Skeletal muscle tissue (tissue), 4 donors: ENCODE data around the gene DNMT3B. TPM values are rescaled to one million over a fixed set of nuclear protein-coding genes. Genes with fewer than 3 reads are reported as not detected.
"Not testable (repeated sequence)": the region's sequence is repeated elsewhere in the genome, so short reads cannot be mapped to it uniquely, and the experiment has no call there.

Source experiments
- H3K27ac ChIP-seq: one replicate; pipeline ENCODE4 v1.7.0; 2013; ENCODE audit warnings: mild to moderate bottlenecking, low read depth, low read length, inconsistent platforms
- H3K27me3 ChIP-seq, 3 donors: one replicate each; pipeline ENCODE4 v1.7.0; 2013; ENCODE audit warnings: low read length in 3 of 3; ENCODE audit not compliant: control insufficient read depth in 3 of 3, insufficient read depth in 3 of 3
- H3K36me3 ChIP-seq, 3 donors: one replicate each; pipeline ENCODE4 v1.7.0; 2013; ENCODE audit warnings: low read length in 3 of 3; ENCODE audit not compliant: control insufficient read depth in 3 of 3, insufficient read depth in 3 of 3
- H3K4me1 ChIP-seq, 3 donors: one replicate each; pipeline ENCODE4 v1.7.0; 2013; ENCODE audit warnings: low read length in 3 of 3, mild to moderate bottlenecking in 3 of 3; ENCODE audit not compliant: control insufficient read depth in 3 of 3, insufficient read depth in 3 of 3
- H3K4me3 ChIP-seq, 3 donors: one replicate each; pipeline ENCODE4 v1.7.0; 2013; ENCODE audit warnings: low read length in 3 of 3
- H3K9ac ChIP-seq, 3 donors: one replicate each; pipeline ENCODE4 v1.7.0; 2013; ENCODE audit warnings: low read length in 3 of 3, mild to moderate bottlenecking in 3 of 3, moderate library complexity in 2 of 3, low read depth in 1 of 3
- H3K9me3 ChIP-seq, 3 donors: one replicate each; pipeline ENCODE4 v1.7.0; 2013; ENCODE audit warnings: low read length in 3 of 3; ENCODE audit not compliant: control insufficient read depth in 3 of 3
- total RNA-seq: library from RNA; depleted of rRNA; stranded (reverse); fragments of >200 nt; gene quantifications from one replicate; pipeline ENCODE4 v1.2.3, GENCODE V29; 2014
- donor health status: Osteomylitis.

The DNMT3B gene
- 2.1 TPM for total RNA-seq

- peak within 1 kb of the TSS; percentile 70 to 84 (median 77) for H3K9ac ChIP-seq
These were observed at the start of gene DNMT3B for GRCh38 chr20:32761831-32762753. Gene DNMT3B (plus strand): TSS chr20:32762385. CDS start chr20:32780324, 17,939 bp downstream.

DNA sequence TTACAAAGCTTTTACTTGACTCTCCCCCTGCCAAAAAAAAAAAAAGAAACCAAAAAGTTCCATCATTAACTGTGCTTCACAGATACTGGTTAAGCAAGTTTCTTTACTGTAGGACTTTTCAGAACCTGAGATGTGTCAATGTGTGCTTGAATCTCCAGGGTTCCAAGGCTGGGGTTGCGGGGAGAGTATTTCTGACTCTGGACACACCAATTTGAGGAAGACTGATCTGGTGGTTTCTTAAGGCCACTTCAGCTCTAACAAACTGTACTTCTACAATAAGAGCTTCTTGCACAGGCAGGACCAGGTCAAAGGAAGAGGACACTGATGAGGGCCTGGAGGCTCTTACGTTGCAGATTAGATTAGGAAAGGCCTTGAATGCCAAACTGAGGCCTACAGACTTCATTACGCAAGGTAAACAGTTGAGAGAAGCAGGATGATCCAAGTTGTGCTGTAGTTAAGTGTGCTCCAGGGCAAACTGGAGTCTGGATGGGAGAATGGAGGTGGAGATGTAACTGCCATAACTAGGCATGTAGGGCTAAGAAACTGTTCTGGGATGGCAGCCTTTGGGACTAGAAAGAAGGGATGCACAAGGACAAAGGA, 43.3 kb upstream of the DNMT3B start:
- Histone ChIP-seq H3K27me3 (no peaks in the 10 kb centered on the region), H3K9ac (no peak overlapping the region), H3K4me3 (no peak overlapping the region), H3K4me1 (no peaks in the 10 kb centered on the region), H3K27ac (no peak overlapping the region), H3K9me3 (no peaks in the 10 kb centered on the region), H3K36me3 (peaks cover 0 to 7% (median 2%) of the 10 kb centered on the region in 3 donors)

More at GRCh38 chr20:32761831-32762753, at the start of gene DNMT3B:
- no peaks in the 10 kb centered on the region for H3K9me3 ChIP-seq
- no peak within 1 kb of the TSS for H3K27ac ChIP-seq
- H3K4me1 ChIP-seq: peaks cover 13 to 15% (median 15%) of the 10 kb centered on the region in 3 donors
- H3K36me3 ChIP-seq: no peaks in the 10 kb centered on the region
- H3K27me3 ChIP-seq: no peaks in the 10 kb centered on the region
- peak within 1 kb of the TSS; percentile 82 to 85 (median 82) for H3K4me3 ChIP-seq

DNA sequence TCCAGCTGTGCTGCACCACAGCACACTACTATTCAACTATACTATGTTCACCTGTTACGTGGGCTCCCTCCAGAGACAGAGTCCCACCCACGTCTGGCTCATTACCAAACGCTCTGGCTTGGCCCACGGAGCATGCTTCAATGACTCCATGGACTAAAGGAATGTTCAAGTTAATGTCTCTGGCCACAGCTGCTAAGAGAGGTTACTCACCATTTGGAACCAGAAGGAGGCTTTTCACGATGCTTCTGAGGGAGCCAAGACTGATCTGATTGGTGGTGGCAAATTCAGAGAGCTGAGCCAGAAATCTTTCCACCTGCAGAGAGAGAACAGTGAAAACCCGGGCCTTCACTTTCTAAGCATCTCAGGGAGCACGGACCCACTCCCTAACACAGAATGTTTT, 34.5 kb upstream of the DNMT3B start:
- Histone ChIP-seq H3K4me1 (no peaks in the 10 kb centered on the region), H3K9me3 (no peaks in the 10 kb centered on the region), H3K9ac (no peak overlapping the region), H3K4me3 (no peak overlapping the region), H3K27me3 (no peaks in the 10 kb centered on the region), H3K27ac (no peak overlapping the region), H3K36me3 (peaks cover 6 to 8% (median 6%) of the 10 kb centered on the region in 3 donors)

DNA sequence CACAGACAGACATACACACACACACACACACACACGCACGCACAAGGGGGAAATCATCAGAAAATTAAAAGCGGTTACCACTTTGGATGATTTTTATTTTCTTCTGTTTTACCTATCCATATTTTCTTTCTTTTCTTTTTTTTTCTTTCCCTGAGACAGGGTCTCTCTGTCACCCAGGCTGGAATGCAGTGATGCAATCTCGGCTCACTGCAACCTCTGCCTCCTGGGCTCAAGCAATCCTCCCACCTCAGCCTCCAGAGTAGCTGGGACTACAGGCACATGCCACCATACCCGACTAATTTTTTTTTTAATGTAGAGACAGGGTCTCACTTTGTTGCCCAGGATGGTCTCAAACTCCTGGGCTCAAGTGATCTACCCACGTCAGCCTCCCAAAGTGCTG, 33.8 kb upstream of the DNMT3B start:
- H3K36me3 ChIP-seq, H3K9me3 ChIP-seq, H3K27me3 ChIP-seq, H3K4me1 ChIP-seq, H3K27ac ChIP-seq, H3K9ac ChIP-seq, H3K4me3 ChIP-seq: not testable (repeated sequence)

- not testable (repeated sequence) for H3K27ac ChIP-seq, H3K27me3 ChIP-seq, H3K4me3 ChIP-seq, H3K36me3 ChIP-seq, H3K9ac ChIP-seq, H3K9me3 ChIP-seq, H3K4me1 ChIP-seq
These were observed 32.9 kb upstream of the DNMT3B start for GRCh38 chr20:32729334-32729733.

- no peak overlapping the region for H3K9ac ChIP-seq
- no peaks in the 10 kb centered on the region for H3K27me3 ChIP-seq
- H3K4me1 ChIP-seq: no peaks in the 10 kb centered on the region
- no peaks in the 10 kb centered on the region for H3K9me3 ChIP-seq
- no peak overlapping the region for H3K27ac ChIP-seq
- H3K36me3 ChIP-seq: peaks cover 1 to 6% (median 4%) of the 10 kb centered on the region in 3 donors
- H3K4me3 ChIP-seq: no peak overlapping the region
These were observed 30.3 kb upstream of the DNMT3B start for GRCh38 chr20:32731882-32732266.

DNA sequence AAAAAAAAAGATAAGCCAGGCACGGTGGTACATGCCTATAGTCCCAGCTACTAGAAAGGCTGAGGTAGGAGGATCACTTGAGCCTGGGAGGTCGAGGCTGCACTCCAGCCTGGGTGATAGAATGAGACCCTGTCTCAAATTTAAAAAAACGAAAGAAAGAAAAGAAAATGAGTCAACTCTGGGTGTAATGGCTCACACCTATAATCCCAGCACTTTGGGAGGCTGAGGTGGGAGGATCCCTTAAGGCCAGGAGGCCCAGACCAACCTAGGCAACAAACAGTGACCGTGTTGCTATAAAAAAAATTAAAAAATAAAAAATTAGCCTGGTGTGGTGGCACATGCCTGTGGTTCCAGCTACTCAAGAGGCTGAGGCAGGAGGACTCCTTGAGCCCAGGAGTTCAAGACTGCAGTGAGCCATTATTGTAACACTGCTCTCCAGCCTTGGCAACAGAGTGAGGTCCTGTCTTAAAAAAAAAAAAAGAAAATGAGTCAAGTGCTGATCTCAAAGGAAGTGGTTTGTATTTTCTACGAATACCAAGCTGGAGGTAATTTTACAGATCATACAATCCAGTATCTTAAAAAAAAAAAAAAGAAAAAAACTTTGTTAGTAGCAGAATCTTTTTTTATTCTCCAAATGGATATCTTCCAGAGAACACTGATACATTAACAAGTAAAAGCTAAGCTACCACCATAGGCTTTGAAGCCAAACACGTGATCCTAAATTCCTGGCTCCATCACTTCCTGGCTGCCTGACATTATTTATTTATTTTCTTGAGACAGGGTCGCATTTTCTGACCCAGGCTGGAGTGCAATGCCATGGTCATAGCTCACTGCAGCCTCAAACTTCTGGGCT, 24.6 kb upstream of the DNMT3B start:
- no peak overlapping the region for H3K4me3 ChIP-seq
- H3K36me3 ChIP-seq: peaks cover 0 to 2% (median 0%) of the 10 kb centered on the region in 3 donors
- no peaks in the 10 kb centered on the region for H3K9me3 ChIP-seq
- no peak overlapping the region for H3K9ac ChIP-seq
- no peaks in the 10 kb centered on the region for H3K27me3 ChIP-seq
- no peak overlapping the region for H3K27ac ChIP-seq
- peaks cover 4 to 9% (median 6%) of the 10 kb centered on the region in 3 donors for H3K4me1 ChIP-seq

GRCh38 chr20:32741151-32741550, 21.0 kb upstream of the DNMT3B start:
- Histone ChIP-seq H3K27me3 (no peaks in the 10 kb centered on the region), H3K4me1 (peaks cover 13 to 17% (median 15%) of the 10 kb centered on the region in 3 donors)

GRCh38 chr20:32742322-32743236, 19.6 kb upstream of the DNMT3B start:
- H3K4me3 ChIP-seq: peak overlapping the region; percentile 76 to 88 (median 86)
- H3K36me3 ChIP-seq: no peaks in the 10 kb centered on the region
- peak overlapping the region; percentile 77 for H3K27ac ChIP-seq

More at GRCh38 chr20:32741151-32741550, 21.0 kb upstream of the DNMT3B start:
- H3K9me3 ChIP-seq: no peaks in the 10 kb centered on the region
- H3K27ac ChIP-seq: no peak overlapping the region
- no peak overlapping the region for H3K4me3 ChIP-seq
- H3K9ac ChIP-seq: no peak overlapping the region
- peaks cover 0 to 2% (median 0%) of the 10 kb centered on the region in 3 donors for H3K36me3 ChIP-seq

More at GRCh38 chr20:32742322-32743236, 19.6 kb upstream of the DNMT3B start:
- peaks cover 12 to 16% (median 15%) of the 10 kb centered on the region in 3 donors for H3K4me1 ChIP-seq
- H3K9me3 ChIP-seq: no peaks in the 10 kb centered on the region
- no peaks in the 10 kb centered on the region for H3K27me3 ChIP-seq
- H3K9ac ChIP-seq: peak overlapping the region; percentile 89 to 95 (median 91)
